Measurements from ENCODE around the gene IKBKE.

DNA sequence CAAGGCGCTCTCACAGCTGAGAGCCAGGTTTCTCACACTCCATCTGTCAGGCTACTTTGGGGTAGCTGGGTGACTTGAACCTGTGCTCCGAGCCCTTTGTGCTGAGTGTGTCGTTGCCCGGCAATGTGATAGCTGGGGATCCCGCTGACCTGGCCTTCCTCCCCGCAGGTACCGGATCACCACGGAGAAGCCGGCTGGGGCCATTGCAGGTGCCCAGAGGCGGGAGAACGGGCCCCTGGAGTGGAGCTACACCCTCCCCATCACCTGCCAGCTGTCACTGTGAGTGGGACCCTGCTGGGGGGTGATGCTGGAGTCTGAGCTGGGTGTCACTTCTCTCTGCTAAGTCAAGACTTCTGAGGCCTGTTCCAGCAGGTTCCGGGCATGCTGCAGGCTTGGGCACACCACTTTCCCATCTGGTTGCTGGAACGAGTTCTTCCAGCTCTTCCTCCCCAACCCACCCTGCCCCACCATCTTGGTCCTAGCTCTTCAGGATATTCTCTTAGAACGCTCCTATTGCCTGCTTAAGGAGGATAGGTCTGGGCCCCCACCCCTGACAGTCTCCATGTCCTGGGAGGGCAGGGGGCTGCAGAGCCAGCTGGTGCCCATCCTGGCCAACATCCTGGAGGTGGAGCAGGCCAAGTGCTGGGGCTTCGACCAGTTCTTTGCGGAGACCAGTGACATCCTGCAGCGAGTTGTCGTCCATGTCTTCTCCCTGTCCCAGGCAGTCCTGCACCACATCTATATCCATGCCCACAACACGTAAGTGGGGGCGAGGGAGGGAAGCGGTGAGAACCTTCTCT lies 7.5 kb downstream of the IKBKE start:
- TF ChIP-seq, protein P1, sequence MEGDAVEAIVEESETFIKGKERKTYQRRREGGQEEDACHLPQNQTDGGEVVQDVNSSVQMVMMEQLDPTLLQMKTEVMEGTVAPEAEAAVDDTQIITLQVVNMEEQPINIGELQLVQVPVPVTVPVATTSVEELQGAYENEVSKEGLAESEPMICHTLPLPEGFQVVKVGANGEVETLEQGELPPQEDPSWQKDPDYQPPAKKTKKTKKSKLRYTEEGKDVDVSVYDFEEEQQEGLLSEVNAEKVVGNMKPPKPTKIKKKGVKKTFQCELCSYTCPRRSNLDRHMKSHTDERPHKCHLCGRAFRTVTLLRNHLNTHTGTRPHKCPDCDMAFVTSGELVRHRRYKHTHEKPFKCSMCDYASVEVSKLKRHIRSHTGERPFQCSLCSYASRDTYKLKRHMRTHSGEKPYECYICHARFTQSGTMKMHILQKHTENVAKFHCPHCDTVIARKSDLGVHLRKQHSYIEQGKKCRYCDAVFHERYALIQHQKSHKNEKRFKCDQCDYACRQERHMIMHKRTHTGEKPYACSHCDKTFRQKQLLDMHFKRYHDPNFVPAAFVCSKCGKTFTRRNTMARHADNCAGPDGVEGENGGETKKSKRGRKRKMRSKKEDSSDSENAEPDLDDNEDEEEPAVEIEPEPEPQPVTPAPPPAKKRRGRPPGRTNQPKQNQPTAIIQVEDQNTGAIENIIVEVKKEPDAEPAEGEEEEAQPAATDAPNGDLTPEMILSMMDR (IDR thresholded peaks at IDR 0.05) = no peak
- TF ChIP-seq POLR2A (IDR thresholded peaks at IDR 0.05) = no peak
- no peak for TF ChIP-seq POLR2AphosphoS5 (IDR thresholded peaks at IDR 0.05)
- TF ChIP-seq EP300 (IDR thresholded peaks at IDR 0.05) = no peak

All from suprapubic skin (tissue), 4 donors.